HG02763 (cell line): ENCODE measurements around the gene TP53TG5.
"Not testable (repeated sequence)": the region's sequence is repeated elsewhere in the genome, so short reads cannot be mapped to it uniquely, and the experiment has no call there.

Experiments used
- ATAC-seq: cut with Tn5 transposase; IDR thresholded peaks from one replicate; pipeline ENCODE4 v1.9.1; 2021; ENCODE audit warnings: mild to moderate bottlenecking, moderate library complexity; ENCODE audit not compliant: unreplicated experiment

The TP53TG5 gene

DNA sequence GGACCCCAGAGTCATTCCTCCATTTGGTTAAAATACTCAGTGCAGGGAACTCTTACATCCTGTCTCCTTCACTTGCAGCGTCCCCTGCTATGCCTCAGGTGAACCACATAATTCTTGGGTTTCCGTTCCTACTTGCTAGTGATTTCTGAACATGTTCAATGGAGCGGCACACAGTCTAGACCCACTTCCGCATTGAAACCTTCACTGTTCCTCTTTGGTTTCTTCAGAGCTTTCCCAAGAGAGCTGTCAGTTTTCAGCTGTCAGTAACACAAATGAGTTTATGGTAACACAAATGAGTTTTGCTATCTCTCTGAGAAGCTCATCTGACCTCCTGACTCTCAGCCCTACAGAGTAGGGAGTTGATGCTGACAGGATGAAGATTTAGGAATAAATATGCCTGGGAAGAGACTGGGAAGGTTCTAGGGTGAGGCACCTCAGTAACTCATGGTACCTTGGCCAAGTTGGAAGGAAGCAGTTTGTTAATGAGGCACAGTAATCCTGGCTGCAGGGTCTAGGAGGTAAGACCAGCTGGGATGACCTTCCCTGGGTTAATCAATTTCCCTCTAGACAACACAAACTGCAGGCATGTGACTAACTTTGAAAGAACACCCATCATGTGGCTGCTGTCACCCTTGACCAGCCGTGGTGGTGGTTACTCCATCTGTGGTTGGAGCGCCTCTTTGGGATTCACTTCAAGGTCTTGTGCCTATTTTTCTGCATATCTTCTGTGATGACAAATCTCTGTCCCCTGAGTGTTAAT lies 9.7 kb downstream of the TP53TG5 start:
- peak; percentile 73 for ATAC-seq

DNA sequence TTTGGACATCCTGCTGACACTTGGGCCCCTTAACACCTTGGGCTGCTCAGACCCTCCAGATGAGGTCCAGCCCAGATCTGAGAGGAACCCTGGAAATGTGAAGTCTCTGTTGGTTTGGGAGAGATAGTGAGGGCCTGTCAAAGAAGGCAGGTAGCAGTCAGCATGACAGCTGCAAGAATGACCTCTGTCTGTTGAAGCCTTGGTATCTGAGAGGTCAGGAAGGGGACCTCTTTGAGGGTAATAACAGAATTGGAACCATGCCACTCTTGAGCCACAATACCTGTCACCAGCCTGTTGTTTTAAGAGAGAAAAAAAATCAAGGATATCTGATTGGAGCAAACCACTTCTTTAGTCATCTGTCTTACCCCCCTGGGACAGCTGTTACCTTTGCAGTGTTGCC lies 11.0 kb downstream of the TP53TG5 start:
- no peak for ATAC-seq

DNA sequence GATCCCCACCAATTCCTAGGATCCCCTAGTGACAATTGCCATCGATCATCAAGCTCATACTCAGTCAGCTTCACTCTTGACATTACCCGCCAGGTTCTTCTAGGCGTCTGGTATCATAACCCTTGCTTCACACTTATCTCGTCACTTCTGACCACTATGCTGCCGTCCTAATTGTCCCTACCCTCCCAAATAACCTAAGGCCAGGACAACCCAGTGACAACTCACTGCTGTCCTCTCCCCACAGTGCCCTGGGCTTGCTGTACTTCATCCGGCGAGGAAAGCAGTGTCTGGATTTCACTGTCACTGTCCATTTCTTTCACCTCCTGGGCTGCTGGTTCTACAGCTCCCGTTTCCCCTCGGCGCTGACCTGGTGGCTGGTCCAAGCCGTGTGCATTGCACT lies 11.5 kb downstream of the TP53TG5 start:
- no peak for ATAC-seq

DNA sequence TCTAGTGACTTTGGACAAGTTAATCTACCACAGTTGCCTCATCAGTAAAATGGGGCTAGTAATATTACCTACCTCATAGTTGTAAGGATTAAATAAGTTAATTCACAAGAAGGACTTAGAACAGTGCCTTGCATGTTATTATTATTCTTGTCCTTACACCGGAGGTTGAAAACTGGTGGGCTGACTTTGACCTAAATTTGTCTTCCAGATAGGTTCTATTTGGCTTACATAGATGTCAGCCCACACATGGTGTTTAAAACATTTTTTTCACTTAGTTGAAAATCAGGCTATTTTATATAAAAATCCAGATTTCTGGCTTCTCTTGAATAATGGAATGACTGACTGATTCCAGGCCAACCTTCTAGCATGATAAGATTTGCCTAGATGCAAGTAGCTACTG lies 11.9 kb downstream of the TP53TG5 start:
- ATAC-seq = no peak

DNA sequence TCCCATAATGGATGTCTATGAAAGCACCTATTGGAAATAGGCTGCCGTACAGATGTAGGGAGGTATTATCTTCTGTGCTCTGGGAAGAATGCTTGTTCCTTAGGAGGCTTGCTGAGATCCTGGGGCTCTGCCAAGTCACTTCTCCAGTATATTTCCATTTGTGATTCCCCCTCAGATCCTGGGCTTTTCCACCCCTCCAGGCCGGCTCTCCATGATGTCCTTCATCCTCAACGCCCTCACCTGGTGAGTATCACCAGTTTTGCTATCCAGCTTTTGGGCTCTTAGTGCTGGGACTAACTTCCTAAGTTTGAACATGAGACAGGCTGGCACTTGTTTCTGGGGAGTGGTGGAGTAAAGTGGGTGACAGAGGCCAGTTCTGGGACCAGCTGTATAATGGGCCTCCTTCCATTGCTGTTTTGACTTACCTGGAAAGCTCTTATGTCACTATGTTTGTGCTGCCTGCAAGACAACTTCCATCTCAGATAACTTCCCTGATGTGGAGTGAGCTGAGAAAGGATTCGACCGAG lies 12.6 kb downstream of the TP53TG5 start:
- no peak for ATAC-seq

DNA sequence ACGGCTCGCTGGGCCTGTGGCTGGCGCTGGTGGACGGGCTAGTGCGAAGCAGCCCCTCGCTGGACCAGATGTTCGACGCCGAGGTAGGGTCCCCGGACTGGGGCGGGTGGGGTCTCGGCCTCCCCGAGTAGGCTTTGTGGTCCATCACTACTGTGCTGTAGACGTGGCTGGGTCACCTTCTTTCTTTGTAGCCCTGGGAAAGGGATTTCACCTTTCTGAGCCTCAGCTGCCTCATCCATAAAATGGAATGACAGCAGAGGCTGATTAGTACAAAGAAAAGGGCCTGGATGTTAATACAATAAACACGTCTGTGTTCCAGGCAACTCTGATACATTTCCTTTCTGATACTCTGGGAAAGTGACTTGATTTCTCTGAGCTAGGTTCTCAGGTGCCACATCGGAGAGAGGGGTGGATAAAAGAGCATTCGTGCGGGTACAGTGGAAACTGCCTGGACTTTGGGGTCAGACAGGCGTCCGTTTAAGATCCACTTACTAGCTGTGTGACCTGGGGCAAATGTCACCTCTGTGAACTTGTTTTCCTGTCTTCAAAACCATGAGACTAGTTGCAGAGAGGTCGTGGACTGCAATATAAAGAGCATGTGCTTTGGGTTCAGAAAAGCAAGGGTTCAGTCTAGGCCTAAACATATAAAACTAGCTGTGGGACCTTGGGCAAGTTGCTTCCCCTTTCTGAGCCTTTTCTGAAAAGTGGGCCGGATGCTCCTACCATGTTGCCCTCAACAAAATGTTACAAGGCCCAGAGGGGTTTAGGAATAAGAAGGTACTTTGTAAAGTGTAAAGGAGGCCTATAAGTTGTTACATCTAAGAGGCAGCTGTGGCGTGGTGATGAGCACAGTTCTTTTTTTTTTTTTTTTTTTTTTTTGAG lies 14.3 kb downstream of the TP53TG5 start:
- no peak for ATAC-seq

DNA sequence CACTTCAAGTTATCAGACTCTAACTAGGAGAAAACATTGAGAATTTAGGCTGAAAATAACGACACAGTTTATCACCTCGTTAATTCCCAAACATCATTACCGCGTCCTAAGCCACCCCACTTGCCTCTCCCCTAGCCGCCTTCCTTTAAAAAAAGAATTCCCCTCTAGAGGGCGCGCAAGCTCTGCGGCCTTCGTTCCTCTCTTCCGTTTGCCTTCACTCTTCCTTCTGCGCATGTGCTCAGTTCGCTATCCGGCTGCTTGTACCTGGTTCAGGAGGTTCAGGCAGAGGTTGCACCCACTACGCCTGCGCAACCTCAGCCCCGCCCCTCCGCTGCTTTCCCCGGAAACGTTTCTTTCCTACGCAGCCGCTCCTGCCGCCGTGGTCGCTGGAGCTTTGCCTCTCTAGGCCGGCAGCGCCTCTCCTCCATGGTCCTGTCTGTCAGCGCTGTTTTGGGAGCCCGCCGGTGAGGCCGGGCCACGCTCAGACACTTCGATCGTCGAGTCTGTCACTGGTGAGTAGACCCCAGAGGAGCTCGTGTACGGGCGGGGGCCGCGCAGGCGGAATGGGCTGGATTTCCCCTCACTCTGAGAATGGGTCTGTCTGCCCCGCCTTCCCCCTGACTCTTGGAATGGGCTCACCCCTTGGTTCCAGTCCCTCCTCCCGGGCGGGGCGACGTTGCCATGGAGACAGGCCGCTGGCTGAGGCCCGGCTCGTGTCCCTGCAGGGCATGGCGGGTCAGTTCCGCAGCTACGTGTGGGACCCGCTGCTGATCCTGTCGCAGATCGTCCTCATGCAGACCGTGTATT lies 15.1 kb downstream of the TP53TG5 start, which contains the start of gene SYS1:
Gene SYS1, plus strand, starts transcription at position 353 of the 807 bp plus-strand sequence. Its CDS starts 376 bp downstream, at position 729.
- peak; percentile 84 for ATAC-seq

DNA sequence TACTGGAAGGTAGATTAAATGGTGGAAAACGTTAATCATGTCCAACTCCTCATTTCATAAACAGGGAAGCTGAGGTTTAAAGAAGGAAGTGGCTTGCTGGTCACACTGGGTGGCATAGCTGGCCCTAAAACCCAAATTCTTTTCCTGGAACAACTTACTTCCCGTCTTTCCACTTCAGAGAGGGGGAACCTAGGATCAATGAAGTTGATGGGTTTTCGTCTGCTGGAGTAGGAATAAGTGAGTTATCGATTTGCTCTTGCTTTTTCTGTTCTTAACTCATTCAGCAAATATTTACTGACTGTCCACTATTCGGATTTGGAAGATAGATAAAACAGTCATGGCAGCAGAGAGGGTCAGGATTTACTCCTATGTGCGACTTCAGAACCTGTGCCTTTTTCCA lies 16.3 kb downstream of the TP53TG5 start:
- ATAC-seq = no peak

DNA sequence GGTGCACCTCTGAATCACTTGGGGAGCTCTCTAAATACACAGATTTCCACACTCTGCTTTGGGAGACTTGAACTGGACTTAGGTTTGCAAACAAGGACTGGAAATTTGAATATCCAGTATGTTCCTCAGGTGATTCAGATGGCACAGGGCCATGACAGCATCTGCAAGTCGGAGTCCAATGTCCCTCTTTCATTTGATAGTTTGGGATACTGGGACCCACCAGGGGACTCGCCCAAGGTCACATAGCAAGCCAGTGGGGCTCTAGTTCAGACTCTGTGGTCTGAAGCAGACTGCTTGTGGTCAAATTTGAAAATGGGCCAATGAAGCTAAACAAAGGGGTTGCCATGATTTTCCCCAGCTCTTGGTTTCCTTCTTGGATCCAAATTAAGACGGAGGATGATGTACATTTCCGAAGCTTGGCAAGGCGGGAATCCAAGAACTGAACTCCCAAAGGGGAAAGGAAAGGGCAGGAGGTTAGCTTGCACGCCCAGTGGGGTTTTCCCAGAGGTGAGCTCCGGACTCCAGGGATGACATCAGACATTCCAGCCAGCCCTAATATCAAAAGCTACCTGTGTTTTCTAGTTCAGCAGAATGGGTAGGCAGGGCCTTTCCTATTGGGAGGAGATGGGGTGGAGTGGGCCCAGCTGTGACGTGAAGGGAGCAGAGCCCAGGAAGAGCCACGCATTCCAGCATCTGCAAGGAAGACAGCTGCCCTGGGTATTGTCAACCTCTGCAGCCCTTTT lies 18.5 kb downstream of the TP53TG5 start:
- no peak for ATAC-seq

DNA sequence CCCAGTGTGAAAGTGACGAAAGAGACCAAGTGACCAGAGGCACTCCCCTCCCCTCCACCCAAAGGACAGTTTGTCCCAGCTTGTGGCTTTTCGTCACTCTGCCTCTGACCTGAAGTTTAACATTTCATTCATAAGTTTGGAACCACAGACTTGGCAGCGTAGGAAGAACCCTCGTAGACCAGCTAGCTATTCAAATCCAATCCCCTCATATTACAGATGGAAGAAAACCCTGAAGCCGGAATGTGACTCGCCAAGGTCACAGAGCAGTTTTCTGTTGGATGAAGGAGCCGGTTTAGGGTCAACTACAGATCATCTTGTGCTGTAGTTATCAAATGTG lies 19.1 kb downstream of the TP53TG5 start:
- no peak for ATAC-seq

DNA sequence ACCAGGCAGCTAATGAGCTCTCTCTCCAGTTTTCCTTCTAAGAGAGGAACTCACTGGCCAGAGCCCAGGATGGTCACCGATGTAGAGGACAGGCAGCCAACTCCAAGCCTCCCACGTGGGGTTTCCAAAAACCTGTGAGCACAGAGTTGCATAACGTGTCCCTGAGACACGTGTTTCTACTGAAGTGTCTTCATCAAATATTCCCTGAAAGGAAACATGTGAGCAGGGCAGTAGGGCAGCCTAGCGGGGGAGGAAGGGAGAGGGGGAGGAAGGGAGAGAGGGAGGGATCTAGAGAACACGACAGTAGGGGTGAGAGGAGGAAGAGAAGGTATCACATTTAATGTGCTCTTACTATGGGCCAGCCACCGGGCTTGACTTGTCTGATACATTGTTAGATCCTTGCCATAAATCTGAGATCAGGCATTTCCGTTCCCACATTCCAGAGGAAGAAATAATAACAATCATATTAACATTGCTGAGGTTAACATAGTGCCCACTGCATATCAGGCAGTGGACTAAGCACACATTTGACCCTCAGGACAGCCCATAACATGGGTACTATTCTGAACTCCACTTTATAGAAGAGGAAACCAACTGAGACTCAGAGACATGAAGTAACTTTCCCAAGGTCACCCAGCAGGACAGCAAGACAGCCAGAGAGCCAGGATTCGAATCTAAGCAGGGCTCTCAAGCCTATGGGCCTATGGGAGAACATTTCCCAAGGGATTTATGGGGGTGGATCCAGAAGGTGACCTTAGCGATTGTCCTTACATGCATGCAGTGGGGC lies 19.6 kb downstream of the TP53TG5 start:
- no peak for ATAC-seq

DNA sequence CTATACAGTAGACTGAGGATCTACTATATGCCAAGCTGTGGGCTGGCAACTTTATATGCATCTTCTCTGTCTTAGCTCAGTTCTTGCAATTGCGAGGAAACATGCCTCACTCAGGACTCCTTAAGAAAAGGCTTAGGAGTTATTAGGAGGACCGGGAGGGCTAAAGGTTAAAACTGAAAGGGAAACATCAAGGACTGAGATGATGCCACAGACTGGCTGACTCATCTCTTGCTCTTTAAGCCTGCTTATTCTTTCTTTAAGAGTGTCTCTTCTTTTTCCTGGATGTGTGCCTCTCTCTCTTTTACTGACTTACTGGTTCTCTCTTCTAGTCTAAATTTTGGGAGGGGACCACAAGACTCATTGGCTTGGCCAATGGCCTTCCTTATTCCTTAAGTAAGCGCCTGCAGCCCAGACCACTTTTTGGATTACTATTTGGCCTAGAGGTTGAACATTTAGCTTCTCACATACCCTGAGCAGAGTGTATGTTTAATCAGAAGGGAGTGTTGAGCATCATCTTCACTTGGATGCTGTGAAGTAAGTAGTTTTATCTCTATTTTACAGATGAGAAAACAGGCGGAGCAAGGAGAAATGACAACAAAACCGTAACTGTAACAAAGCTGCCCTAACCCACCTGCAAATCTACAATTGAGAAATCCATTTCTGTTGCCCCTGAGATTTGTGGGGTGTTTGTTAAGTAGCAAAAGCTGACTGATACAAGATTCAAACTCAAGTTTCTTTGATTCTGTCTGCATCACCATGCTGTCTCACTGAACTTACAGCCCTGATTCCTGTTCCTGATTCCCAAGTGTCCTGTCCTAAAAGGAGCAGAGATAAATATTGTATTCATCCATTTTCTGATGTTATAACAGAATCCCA lies 22.7 kb downstream of the TP53TG5 start:
- no peak for ATAC-seq

DNA sequence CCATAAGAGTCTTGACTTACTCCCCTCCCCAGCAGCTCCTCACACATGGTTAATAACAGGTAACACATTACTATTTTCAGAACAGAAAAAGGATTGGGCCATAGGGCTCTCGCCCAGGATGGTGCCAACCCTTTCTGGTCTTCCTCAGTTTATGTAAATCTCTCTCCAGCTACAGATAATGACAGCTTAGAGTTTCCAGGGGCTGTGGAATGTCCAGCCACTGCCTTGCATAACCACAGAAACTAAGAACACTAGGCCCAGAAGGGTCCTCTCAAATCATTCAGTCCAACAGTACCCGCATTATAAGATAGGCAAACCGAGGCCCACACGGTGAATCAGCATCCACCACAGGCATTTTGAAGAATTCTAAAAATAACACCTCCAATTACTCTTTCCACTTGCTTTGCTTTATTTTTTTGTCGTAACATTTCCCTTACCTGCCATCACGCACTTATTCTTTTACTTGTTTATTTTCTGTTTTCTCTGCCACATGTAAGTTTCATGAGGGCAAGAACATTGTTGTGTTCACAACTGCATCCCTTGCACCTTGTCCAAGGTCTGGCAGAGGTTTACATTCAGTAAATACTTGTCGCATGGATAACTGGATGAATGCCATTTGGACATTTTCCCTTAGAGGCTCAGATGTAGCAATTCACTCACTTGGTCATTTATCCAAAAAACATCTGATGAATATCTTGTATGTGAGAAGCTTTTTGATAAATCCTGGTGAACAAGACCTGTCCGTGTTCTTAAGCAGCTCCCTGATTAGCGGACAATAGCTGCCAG lies 23.5 kb downstream of the TP53TG5 start:
- ATAC-seq = no peak

DNA sequence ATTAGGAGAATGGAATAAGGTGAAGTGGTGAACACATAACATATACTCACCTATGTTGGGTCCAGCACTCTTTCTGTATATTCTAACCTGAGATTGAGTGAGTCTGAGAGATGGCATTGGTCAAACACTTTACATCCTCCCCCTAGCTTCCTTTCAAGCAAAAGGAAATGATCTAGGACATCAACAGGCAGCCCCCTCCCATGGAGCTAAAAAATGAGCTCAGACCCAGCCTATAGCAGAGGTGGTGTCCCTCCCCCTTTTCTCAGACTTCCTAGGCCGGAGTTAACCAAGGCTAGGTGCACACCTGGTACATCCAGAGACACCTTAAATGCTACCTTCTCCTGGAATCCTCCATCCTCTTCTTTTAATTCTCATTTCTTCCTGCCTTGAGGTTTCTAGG lies 24.4 kb downstream of the TP53TG5 start:
- no peak for ATAC-seq

DNA sequence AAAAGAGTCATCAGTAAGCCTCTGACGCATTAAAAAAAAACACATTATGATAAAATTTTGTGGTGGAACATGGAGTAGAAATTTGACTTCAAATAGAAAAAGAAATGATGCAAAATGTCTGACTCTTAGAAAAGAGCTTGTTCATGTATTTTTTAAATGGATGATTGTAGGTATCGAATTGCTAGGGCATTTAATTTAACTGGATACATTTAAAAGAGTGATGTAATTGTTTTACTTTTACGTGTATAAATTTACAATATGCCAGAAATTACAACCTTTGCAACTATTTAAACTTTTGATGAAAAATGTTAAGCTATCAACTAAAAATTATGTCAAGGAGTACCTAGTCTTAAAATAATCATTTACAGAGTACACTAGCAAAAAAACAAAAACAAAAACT lies 25.4 kb downstream of the TP53TG5 start:
- ATAC-seq = no peak

DNA sequence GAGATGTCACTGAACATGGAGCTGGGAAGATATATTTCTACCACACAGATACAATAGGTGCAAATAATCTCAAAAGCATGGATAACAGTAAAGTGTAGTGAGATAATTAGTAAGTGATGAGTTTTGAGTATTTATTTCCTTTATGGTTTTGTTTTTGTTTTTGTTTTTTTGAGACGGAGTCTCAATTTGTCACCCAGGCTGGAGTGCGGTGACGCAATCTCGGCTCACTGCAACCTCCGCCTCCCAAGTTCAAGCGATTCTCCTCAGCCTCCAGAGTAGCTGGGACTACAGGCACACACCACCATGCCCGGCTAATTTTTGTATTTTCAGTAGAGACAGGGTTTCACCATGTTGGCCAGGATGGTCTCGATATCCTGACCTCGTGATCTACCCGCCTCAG lies 27.3 kb downstream of the TP53TG5 start:
- ATAC-seq = not testable (repeated sequence)

DNA sequence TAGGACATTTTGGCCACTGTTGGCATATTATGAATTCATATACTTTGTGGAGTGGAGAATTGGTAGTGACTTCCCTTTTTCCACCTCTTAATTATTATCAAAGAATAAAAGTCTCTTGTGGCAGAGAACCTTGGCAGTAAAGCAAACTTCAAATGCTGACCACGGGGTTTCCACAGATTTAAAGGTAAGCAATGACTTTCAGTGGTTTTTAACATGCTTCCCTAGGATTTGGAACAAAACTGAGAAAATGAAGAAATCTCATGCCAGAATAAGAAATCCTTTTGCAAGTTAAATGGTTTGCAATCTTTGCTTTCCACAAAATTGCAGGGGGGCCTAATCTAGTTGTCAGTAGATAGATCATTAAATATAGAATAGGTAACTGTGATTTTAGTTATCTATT lies 27.9 kb downstream of the TP53TG5 start:
- ATAC-seq = no peak
